GM18498 (cell line): Measurements from ENCODE around the gene EVPLL.
"Not testable (repeated sequence)": the region's sequence is repeated elsewhere in the genome, so short reads cannot be mapped to it uniquely, and the experiment has no call there.

Experiments used
- ATAC-seq: cut with Tn5 transposase; IDR thresholded peaks from one replicate; pipeline ENCODE4 v1.9.1; 2021; ENCODE audit warnings: mild to moderate bottlenecking, moderate library complexity; ENCODE audit not compliant: unreplicated experiment

Gene EVPLL

GRCh38 chr17:18377437-18378204, at the start of gene EVPLL:
Gene EVPLL, plus strand, starts transcription at chr17:18377778. Its CDS starts 3,160 bp downstream, at chr17:18380938.
- ATAC-seq = no peak

GRCh38 chr17:18328643-18329204, 48.9 kb upstream of the EVPLL start:
- no peak for ATAC-seq

GRCh38 chr17:18331879-18332278, 45.7 kb upstream of the EVPLL start:
- ATAC-seq = no peak

- ATAC-seq = no peak
Measured at GRCh38 chr17:18332909-18333489, 44.6 kb upstream of the EVPLL start.

- not testable (repeated sequence) for ATAC-seq
Measured at GRCh38 chr17:18338158-18338557, 39.4 kb upstream of the EVPLL start.

- ATAC-seq = no peak
Measured at GRCh38 chr17:18339933-18340332, 37.6 kb upstream of the EVPLL start.

GRCh38 chr17:18344021-18344420, 33.6 kb upstream of the EVPLL start:
- no peak for ATAC-seq

GRCh38 chr17:18353541-18353940, 24.0 kb upstream of the EVPLL start:
- ATAC-seq = no peak

GRCh38 chr17:18356624-18357023, 21.0 kb upstream of the EVPLL start:
- ATAC-seq = no peak

GRCh38 chr17:18360518-18360917, 17.1 kb upstream of the EVPLL start:
- ATAC-seq = no peak

GRCh38 chr17:18361837-18362697, 15.5 kb upstream of the EVPLL start:
- ATAC-seq = no peak

GRCh38 chr17:18362698-18363100, 14.9 kb upstream of the EVPLL start:
- ATAC-seq = no peak

- peak; percentile 97 for ATAC-seq
Measured at GRCh38 chr17:18363101-18364049, 14.2 kb upstream of the EVPLL start, which contains the start of gene SHMT1. Gene SHMT1, minus strand, starts transcription at chr17:18363550. Its CDS starts 7,569 bp downstream, at chr17:18355981.

GRCh38 chr17:18364166-18364565, 13.4 kb upstream of the EVPLL start:
- ATAC-seq = no peak

GRCh38 chr17:18368946-18369345, 8.6 kb upstream of the EVPLL start:
- no peak for ATAC-seq

- no peak for ATAC-seq
Measured at GRCh38 chr17:18370761-18371160, 6.8 kb upstream of the EVPLL start.

- ATAC-seq = no peak
Measured at GRCh38 chr17:18371455-18371854, 6.1 kb upstream of the EVPLL start.

GRCh38 chr17:18373181-18373580, 4.4 kb upstream of the EVPLL start:
- not testable (repeated sequence) for ATAC-seq

GRCh38 chr17:18374216-18374615, 3.4 kb upstream of the EVPLL start:
- ATAC-seq = no peak

- ATAC-seq = no peak
Measured at GRCh38 chr17:18378205-18378505, 577 bp downstream of the EVPLL start.
